ENCODE data around the gene SLX9.

SLX9 gene

DNA sequence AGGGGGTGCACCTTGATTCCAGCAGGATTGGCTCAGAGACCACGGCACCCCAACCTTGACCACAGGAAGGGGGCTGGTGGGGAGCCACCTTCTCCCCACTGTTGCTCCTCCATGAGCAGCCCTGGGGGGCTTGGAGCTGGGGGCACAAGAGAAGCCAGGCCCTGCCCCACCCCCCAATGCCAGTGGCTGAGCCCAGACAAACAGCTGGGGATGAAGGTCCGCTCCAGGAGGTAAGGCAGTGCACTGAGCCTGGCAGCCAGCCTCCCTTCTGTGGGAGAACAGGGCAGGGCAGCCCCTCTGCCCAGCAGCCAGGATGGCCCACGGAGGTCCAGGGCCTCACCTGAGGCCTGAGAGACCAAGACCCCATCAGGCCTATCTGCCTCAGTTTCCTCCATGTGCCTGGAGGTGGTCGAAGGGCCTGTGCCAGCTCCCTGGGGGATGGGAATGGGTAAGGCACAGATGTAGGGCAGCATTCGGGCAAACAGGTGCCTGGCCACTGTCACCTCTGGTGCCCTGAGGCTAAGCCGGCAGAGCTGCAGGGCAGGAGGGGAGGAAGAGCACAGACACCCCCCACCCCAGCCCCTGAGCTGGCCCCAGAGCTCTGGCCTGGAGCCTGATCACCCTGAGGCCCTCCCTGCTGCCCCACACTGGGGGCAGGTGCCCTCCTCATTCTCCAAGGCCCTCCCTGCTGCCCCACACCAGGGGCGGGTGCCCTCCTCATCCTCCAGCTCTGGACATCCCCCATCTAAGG is 26.2 kb upstream of the SLX9 start:
- no peak overlapping the region for H3K27ac ChIP-seq (ENCODE audit: low read depth, low read length)
- H3K4me1 ChIP-seq (ENCODE audit: control insufficient read depth, low read length): peaks cover 20% of the 10 kb centered on the region
- no peaks in the 10 kb centered on the region for H3K79me2 ChIP-seq (ENCODE audit: control insufficient read depth, low read length)
- H3K27me3 ChIP-seq (ENCODE audit: control insufficient read depth, low read length): peaks cover 42% of the 10 kb centered on the region
- H3K4me3 ChIP-seq (ENCODE audit: low read length): no peak overlapping the region
- H3K36me3 ChIP-seq (ENCODE audit: control insufficient read depth, low read length): no peaks in the 10 kb centered on the region
- no peak overlapping the region for H3K4me2 ChIP-seq (ENCODE audit: low read length)
- peaks cover 2% of the 10 kb centered on the region; the same call in 1 of the 2 replicates for H4K20me1 ChIP-seq (ENCODE audit: control insufficient read depth, insufficient read depth, low read depth, low read length)
- H3F3A ChIP-seq (ENCODE audit: control insufficient read depth, insufficient read depth): no peaks in the 10 kb centered on the region; the same call in 1 of the 2 replicates
- no peak for TF ChIP-seq EZH2phosphoT487 (IDR thresholded peaks at IDR 0.05; ENCODE audit: borderline replicate concordance, low read length)
- no peak for TF ChIP-seq CTCF (IDR thresholded peaks at IDR 0.05; ENCODE audit: low read depth, low read length, poor library complexity, severe bottlenecking)
- no peaks in the 10 kb centered on the region for H3K9me3 ChIP-seq (ENCODE audit: control insufficient read depth, insufficient read depth, low read length)
- no peaks in the 10 kb centered on the region for H3K9me2 ChIP-seq (replicated peaks; ENCODE audit: control insufficient read depth, low read length)

- Histone ChIP-seq H3F3A (ENCODE audit: control insufficient read depth, insufficient read depth) (no peaks in the 10 kb centered on the region; the same call in 1 of the 2 replicates), H3K27me3 (ENCODE audit: control insufficient read depth, low read length) (peaks cover 46% of the 10 kb centered on the region), H3K36me3 (ENCODE audit: control insufficient read depth, low read length) (no peaks in the 10 kb centered on the region), H3K4me2 (ENCODE audit: low read length) (no peak overlapping the region), H3K4me1 (ENCODE audit: control insufficient read depth, low read length) (peaks cover 20% of the 10 kb centered on the region), H3K9me3 (ENCODE audit: control insufficient read depth, insufficient read depth, low read length) (no peaks in the 10 kb centered on the region), H4K20me1 (ENCODE audit: control insufficient read depth, insufficient read depth, low read depth, low read length) (no peaks in the 10 kb centered on the region), H3K4me3 (ENCODE audit: low read length) (no peak overlapping the region), H3K9me2 (replicated peaks; ENCODE audit: control insufficient read depth, low read length) (no peaks in the 10 kb centered on the region), H3K27ac (ENCODE audit: low read depth, low read length) (no peak overlapping the region), H3K79me2 (ENCODE audit: control insufficient read depth, low read length) (no peaks in the 10 kb centered on the region)
- TF ChIP-seq EZH2phosphoT487 (IDR thresholded peaks at IDR 0.05; ENCODE audit: borderline replicate concordance, low read length) (no peak), CTCF (IDR thresholded peaks at IDR 0.05; ENCODE audit: low read depth, low read length, poor library complexity, severe bottlenecking) (no peak)
Observed at GRCh38 chr21:44914176-44914874, 25.5 kb upstream of the SLX9 start.

- Histone ChIP-seq H3K4me3 (ENCODE audit: low read length) (no peak overlapping the region), H3K27ac (ENCODE audit: low read depth, low read length) (no peak overlapping the region), H3K9me3 (ENCODE audit: control insufficient read depth, insufficient read depth, low read length) (no peaks in the 10 kb centered on the region), H3K4me2 (ENCODE audit: low read length) (no peak overlapping the region), H3K4me1 (ENCODE audit: control insufficient read depth, low read length) (peaks cover 33% of the 10 kb centered on the region), H3K27me3 (ENCODE audit: control insufficient read depth, low read length) (peaks cover 68% of the 10 kb centered on the region), H3K36me3 (ENCODE audit: control insufficient read depth, low read length) (no peaks in the 10 kb centered on the region), H3K9me2 (replicated peaks; ENCODE audit: control insufficient read depth, low read length) (no peaks in the 10 kb centered on the region), H4K20me1 (ENCODE audit: control insufficient read depth, insufficient read depth, low read depth, low read length) (no peaks in the 10 kb centered on the region), H3K79me2 (ENCODE audit: control insufficient read depth, low read length) (no peaks in the 10 kb centered on the region), H3F3A (ENCODE audit: control insufficient read depth, insufficient read depth) (no peaks in the 10 kb centered on the region; the same call in 1 of the 2 replicates)
- TF ChIP-seq EZH2phosphoT487 (IDR thresholded peaks at IDR 0.05; ENCODE audit: borderline replicate concordance, low read length) (no peak), CTCF (IDR thresholded peaks at IDR 0.05; ENCODE audit: low read depth, low read length, poor library complexity, severe bottlenecking) (no peak)
Observed at GRCh38 chr21:44916965-44917364, 22.9 kb upstream of the SLX9 start.
